Ovary (tissue), 9 donors: ENCODE results near the gene DENND4C. TPM values are rescaled to one million over a fixed set of nuclear protein-coding genes. Genes with fewer than 3 reads are reported as not detected.

Experiments used
- DNase-seq, 5 donors: peaks; one replicate each; pipeline ENCODE4 v3.0.0-alpha.2; 2019 to 2020
- H3K27ac ChIP-seq, 2 donors: fragments of 200-600 bp; one replicate each; pipeline versions ENCODE4 v1.5.1 to v1.8.0; 2019 to 2022
- H3K27me3 ChIP-seq: fragments of 200-600 bp; one replicate; pipeline ENCODE4 v1.8.0; 2022
- H3K36me3 ChIP-seq: fragments of 200-600 bp; sonication (generic); one replicate; pipeline ENCODE4 v1.5.1; 2019
- H3K4me1 ChIP-seq: one replicate; pipeline ENCODE4 v1.8.1; 2013; ENCODE audit warnings: mild to moderate bottlenecking, moderate library complexity; ENCODE audit not compliant: insufficient read depth
- H3K4me3 ChIP-seq: fragments of 200-600 bp; sonication (generic); one replicate; pipeline ENCODE4 v1.5.1; 2017
- H3K9me3 ChIP-seq, 2 donors: fragments of 200-600 bp in 1 of 2; sonication (generic) in 1 of 2; one replicate each; pipeline versions ENCODE4 v1.5.1 to v1.8.1; 2013 to 2019; ENCODE audit warnings: mild to moderate bottlenecking in 1 of 2, moderate library complexity in 1 of 2
- CTCF ChIP-seq, 3 donors: fragments of 450-650 bp in 2 of 3; fragments of 200-600 bp in 1 of 3; IDR thresholded peaks; one replicate each; pipeline versions ENCODE4 v1.5.1 to v1.8.0; 2016 to 2022; ENCODE audit warnings: antibody characterized with exemption in 3 of 3, mild to moderate bottlenecking in 1 of 3
- EP300 ChIP-seq: sonication (generic); formaldehyde crosslinking; IDR thresholded peaks from one replicate; pipeline ENCODE4 v1.6.1; 2017; ENCODE audit warnings: antibody characterized with exemption
- POLR2A ChIP-seq: fragments of 450-650 bp; IDR thresholded peaks from one replicate; pipeline ENCODE4 v1.6.1; 2017; ENCODE audit warnings: antibody characterized with exemption, mild to moderate bottlenecking, moderate library complexity
- WGBS, 3 donors: extraction: QIAGEN DNeasy Blood & Tissue Kit in 1 of 3; methylation state at CpG; one replicate each; pipeline versions ENCODE4 v1.1.5 to v1.1.7; 2013 to 2017; 5-methylcytosine and 5-hydroxymethylcytosine counted together
- intact Hi-C, 4 donors: fragments of 100-400 bp; cut with DNase I; formaldehyde crosslinking; loops; one replicate each; pipeline versions ENCODE4 v1.11.0 to v1.15.1; 2022 to 2023
- polyA plus RNA-seq, 2 donors: library from polyadenylated mRNA; stranded (reverse); fragments of 200-250 nt in 1 of 2; fragments of 350-450 nt in 1 of 2; fragmentation: Illumina TruSeq in 1 of 2; extraction: RNeasy Lipid Tissue Mini Kit (QIAGEN cat#74804) in 1 of 2; gene quantifications; one replicate each; pipeline ENCODE4 v1.2.3, GENCODE V29; 2013 to 2014
- total RNA-seq, 7 donors: library from RNA; depleted of rRNA in 2 of 7; stranded (reverse); fragments of >200 nt in 2 of 7; fragmentation: NEBNext Ultra II Directional in 3 of 7; extraction: Animal tissue kit (Norgen Biotek cat#: 25700) in 3 of 7; gene quantifications; one replicate each; pipeline versions ENCODE4 v1.1.0 to v1.2.4, GENCODE V29; 2016 to 2023
- donor health status: DM: no; HTN: no; CAD: no; lungs with moderate emphysema.
- donor health status: DM: no; HTN: no; CAD: no.
- donor health status: Bipolar disorder and iron deficiency.
- donor health status: DM: yes; HTN: yes; CAD: no.
- donor health status: DM: no; HTN: no; CAD: no.
- donor health status: DM: yes; HTN: yes; CAD: no.

The DENND4C gene
- total and polyA plus RNA-seq, 9 donors, result 18.7 to 83.9 (median 58.6) TPM

GRCh38 chr9:19378164-19378563 is 147.7 kb downstream of the DENND4C start:
- intact Hi-C loops, result no loop called here

GRCh38 chr9:19378647-19379046 is 148.2 kb downstream of the DENND4C start:
- no peak for TF ChIP-seq CTCF (IDR thresholded peaks at IDR 0.05)
- TF ChIP-seq EP300, result no peak
- TF ChIP-seq POLR2A, result no peak
- DNase-seq, result no peak
- Histone ChIP-seq H3K27ac (peak overlapping the region in 1 of 2 donors; percentile 82), H3K4me1 (no peaks in the 10 kb centered on the region), H3K36me3 (no peaks in the 10 kb centered on the region), H3K27me3 (no peaks in the 10 kb centered on the region), H3K4me3 (peak overlapping the region; percentile 55), H3K9me3 (no peaks in the 10 kb centered on the region)
- intact Hi-C loops, result no loop called here
- 19 to 33% (median 23%) methylated on average over 7 of the region's 7 CpGs for WGBS, 3 donors

More at GRCh38 chr9:19378164-19378563, 147.7 kb downstream of the DENND4C start:
- Histone ChIP-seq H3K27ac (no peak overlapping the region), H3K36me3 (no peaks in the 10 kb centered on the region), H3K27me3 (no peaks in the 10 kb centered on the region), H3K4me3 (no peak overlapping the region), H3K4me1 (no peaks in the 10 kb centered on the region), H3K9me3 (no peaks in the 10 kb centered on the region)
- WGBS, 3 donors, result 73 to 78% (median 77%) methylated on average over 4 of the region's 4 CpGs
- no peak for DNase-seq
- no peak for TF ChIP-seq EP300
- no peak for TF ChIP-seq CTCF (IDR thresholded peaks at IDR 0.05)
- TF ChIP-seq POLR2A, result no peak

GRCh38 chr9:19379283-19379682 is 148.8 kb downstream of the DENND4C start:
- H3K36me3 ChIP-seq, result no peaks in the 10 kb centered on the region
- 1 to 4% (median 3%) methylated on average over 12 of the region's 12 CpGs for WGBS, 3 donors
- TF ChIP-seq CTCF (IDR thresholded peaks at IDR 0.05), result no peak
- TF ChIP-seq POLR2A, result no peak
- TF ChIP-seq EP300, result no peak
- H3K27ac ChIP-seq, result peak overlapping the region; percentile 70 to 82
- H3K4me1 ChIP-seq, result no peaks in the 10 kb centered on the region
- DNase-seq, result no peak
- H3K27me3 ChIP-seq, result no peaks in the 10 kb centered on the region
- intact Hi-C loops, result no loop called here
- peak overlapping the region; percentile 55 for H3K4me3 ChIP-seq
- H3K9me3 ChIP-seq, result no peaks in the 10 kb centered on the region

- Histone ChIP-seq H3K27ac (peak overlapping the region; percentile 70 to 82), H3K27me3 (no peaks in the 10 kb centered on the region), H3K4me1 (no peaks in the 10 kb centered on the region), H3K36me3 (no peaks in the 10 kb centered on the region), H3K9me3 (no peaks in the 10 kb centered on the region), H3K4me3 (peak overlapping the region; percentile 55)
- no peak for TF ChIP-seq EP300
- no peak for TF ChIP-seq POLR2A
- peak in 1 of 3 donors; percentile 36 for TF ChIP-seq CTCF (IDR thresholded peaks at IDR 0.05)
- intact Hi-C loops, result loop anchor here in 1 of 4 donors (10.0 kb wide), 1 partner anchor 75 kb away; no protein-coding TSS in a partner anchor
- WGBS, 3 donors, result 0 to 1% (median 1%) methylated on average over 30 of the region's 30 CpGs
- DNase-seq, result no peak
Observed at GRCh38 chr9:19379697-19380046, 149.2 kb downstream of the DENND4C start.

GRCh38 chr9:19380826-19381075 is 150.3 kb downstream of the DENND4C start:
- Histone ChIP-seq H3K27ac (peak overlapping the region in 1 of 2 donors; percentile 82), H3K9me3 (no peaks in the 10 kb centered on the region), H3K36me3 (no peaks in the 10 kb centered on the region), H3K4me3 (peak overlapping the region; percentile 55), H3K27me3 (no peaks in the 10 kb centered on the region), H3K4me1 (no peaks in the 10 kb centered on the region)
- intact Hi-C loops, result loop anchor here in 1 of 4 donors (10.0 kb wide), 1 partner anchor 74 kb away; no protein-coding TSS in a partner anchor
- no peak for TF ChIP-seq POLR2A
- TF ChIP-seq EP300, result no peak
- TF ChIP-seq CTCF (IDR thresholded peaks at IDR 0.05), result no peak
- WGBS, 3 donors, result 33 to 51% (median 43%) methylated on average over 6 of the region's 6 CpGs
- DNase-seq, result no peak
